GM18909 (cell line): ENCODE measurements around the gene WNT3A.

Experiments
- ATAC-seq: cut with Tn5 transposase; IDR thresholded peaks from one replicate; pipeline ENCODE4 v1.9.1; 2021; ENCODE audit warnings: mild to moderate bottlenecking; ENCODE audit not compliant: unreplicated experiment, poor library complexity

The WNT3A gene

GRCh38 chr1:228044961-228045360, 38.2 kb downstream of the WNT3A start:
- no peak for ATAC-seq

DNA sequence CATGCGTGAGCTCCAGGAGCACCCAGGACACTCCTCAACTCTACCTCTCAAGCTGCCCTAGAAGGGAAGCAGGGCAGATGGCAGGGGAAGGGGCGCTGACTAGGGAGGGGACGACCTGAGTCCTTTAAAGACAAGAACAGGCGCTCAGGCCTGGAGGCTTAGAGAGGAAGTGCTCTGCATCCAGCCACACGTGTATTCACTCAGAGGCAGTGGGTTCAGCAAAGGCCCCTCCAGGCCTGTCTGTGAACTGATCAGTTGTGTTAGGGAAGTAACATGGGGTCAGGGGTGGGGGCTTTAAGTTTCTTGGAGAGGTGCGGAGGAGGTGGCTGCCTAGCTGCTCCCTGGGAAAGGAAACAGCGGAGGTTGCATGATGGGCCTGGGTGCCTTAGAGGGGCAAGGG, 38.6 kb downstream of the WNT3A start:
- no peak for ATAC-seq

DNA sequence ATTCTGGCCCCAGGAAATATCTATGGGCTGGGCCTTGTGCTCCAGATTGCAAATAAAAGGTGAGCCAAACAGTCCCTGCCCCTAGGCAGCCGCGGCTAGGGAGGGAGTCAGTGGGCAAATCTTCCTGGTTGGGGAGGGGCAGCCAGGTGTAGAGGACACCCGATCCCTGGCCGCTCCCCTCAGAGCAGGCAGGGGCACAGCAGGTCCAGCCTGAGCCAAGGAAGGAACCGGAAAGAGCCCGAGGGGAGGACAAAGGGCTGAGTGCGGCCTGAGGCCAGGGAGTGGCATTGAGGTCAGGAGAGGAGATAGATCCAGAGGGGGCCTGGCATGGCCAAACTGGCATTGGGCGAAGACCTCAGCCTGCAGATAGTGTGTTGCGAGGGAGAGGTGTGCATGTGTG, 39.1 kb downstream of the WNT3A start:
- no peak for ATAC-seq

DNA sequence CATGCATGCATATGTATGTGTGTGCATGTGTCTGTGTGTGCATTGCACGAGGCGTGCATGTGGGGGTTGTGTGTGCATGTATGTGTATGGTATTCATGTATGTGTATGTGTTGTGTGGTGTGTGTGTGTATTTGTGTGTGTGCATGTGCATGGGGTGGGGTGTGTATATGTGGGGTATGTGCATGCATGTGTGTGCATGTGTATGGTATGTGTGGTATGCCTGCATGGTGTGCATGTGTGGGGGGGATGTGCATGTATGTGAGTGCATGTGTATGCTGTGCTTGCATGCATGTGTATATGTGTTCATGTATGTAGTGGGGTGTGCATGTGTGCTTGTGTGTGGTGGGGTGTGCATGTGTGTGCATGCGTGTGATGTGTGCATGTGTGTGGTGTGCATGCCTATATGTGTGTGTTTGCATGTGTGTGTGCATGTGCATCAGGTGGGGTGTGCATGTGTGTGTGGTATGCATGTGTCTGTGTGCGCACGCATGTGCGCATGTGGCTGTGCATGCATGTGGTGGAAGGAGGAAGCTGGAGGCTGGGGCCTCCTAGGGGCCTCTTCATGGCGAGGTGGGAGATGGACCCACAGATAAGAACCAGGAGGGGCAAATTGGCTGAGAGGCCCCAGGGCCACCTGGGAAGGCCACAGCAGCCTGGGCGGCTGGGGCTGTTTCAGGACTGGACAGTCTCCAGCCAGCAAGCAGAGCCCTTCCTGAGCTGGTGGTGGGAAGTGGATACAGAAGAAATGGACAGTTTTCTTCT, 39.8 kb downstream of the WNT3A start:
- ATAC-seq = no peak

DNA sequence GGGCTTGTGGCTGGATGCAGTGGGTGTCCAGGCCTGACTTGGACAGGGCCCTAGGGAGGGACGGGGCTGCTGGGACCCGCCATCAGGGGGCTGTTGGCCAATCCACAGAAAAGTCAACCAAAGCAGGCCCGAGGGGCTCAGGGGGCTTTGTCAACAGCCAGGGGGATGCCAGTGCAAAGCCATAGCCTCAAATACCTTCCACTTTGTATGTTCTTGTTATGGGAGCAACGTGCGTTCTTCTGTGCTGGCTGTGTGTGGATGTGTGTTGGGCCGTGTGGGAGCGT, 40.3 kb downstream of the WNT3A start:
- no peak for ATAC-seq

DNA sequence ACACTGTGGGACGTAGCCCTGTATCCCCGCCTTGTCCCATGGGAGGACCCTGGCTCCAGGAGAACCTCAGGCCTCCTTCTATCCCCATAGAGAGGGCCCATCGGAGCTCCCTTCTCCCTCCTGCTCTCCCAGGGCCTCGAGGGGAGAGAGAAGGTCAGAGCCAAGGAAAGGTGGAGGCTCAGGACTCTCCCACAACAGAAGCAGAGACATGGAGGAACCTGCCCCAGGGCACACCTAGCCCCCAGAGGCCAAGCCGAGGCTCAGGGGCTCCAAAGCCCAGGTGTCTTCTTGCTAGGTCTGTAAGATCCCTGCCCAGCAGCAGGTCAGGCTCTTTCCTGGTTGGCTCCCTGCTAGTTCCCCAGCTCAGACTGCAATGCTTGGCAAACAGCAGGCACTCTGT, 41.3 kb downstream of the WNT3A start:
- no peak for ATAC-seq

- ATAC-seq = no peak
These were observed 42.0 kb downstream of the WNT3A start for GRCh38 chr1:228048659-228049298.

DNA sequence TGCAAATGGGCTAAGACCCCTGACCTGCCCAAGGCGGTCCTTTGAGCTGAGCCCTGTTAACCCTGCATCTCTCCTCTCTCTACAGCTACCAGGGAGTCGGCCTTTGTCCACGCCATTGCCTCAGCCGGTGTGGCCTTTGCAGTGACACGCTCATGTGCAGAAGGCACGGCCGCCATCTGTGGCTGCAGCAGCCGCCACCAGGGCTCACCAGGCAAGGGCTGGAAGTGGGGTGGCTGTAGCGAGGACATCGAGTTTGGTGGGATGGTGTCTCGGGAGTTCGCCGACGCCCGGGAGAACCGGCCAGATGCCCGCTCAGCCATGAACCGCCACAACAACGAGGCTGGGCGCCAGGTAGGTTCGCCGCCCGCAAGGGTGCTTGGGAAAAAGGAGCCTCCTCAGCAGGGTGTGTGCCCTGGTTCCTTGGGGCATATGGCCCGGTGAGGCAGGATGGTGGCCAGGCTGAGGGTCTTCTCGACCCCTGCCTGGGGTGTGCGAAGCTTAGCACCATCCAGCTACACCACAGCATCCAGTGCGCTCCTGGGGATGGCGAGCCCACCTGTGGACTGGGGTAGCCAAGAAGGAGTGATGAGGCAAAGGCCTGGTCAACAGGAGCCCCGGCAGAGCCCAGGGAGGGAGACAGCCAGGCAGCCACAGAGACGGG, 43.9 kb downstream of the WNT3A start:
- ATAC-seq = no peak

DNA sequence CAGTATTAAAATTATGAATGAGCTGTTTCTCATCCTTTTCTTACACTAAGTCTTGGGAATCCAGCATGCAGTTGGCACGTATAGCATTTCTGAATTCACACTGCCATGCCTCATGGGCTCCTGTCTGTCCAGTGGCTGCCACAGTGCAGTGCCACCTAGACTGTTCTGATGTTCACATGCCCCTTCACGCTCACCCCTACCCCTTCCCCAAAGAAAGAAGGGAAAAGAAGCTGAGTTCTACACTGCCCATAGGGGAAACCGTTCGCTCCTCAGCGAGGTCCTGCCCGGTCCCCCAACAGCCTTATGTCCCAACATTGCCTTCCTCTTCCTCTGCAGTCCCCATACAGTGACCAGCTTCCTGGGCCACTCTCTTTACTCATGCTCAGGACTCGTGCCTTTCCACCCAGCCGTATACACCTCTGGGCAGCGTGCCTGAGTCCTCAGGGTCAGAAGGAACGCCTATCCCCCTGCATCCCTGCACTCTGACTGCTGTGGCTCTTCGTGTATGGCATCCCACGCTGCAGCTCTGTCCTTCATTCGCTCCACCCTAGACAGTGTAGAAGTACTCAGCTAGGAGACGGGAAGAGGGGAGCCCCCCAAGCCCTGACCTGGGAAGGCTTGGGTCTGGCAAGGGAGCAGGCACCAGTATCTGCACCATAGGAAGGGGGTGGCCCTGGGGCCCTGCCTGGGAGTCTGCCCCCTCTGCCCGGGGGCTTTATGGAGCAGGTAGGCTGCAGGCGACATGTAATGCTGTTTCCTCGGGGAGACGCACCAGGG, 51.6 kb downstream of the WNT3A start:
- ATAC-seq = no peak

- no peak for ATAC-seq
These were observed 52.3 kb downstream of the WNT3A start for GRCh38 chr1:228058949-228059633.

- no peak for ATAC-seq
These were observed 53.0 kb downstream of the WNT3A start for GRCh38 chr1:228059634-228060457.

- no peak for ATAC-seq
These were observed 53.8 kb downstream of the WNT3A start for GRCh38 chr1:228060458-228061190.

- ATAC-seq = no peak
These were observed 54.8 kb downstream of the WNT3A start for GRCh38 chr1:228061411-228062084.

DNA sequence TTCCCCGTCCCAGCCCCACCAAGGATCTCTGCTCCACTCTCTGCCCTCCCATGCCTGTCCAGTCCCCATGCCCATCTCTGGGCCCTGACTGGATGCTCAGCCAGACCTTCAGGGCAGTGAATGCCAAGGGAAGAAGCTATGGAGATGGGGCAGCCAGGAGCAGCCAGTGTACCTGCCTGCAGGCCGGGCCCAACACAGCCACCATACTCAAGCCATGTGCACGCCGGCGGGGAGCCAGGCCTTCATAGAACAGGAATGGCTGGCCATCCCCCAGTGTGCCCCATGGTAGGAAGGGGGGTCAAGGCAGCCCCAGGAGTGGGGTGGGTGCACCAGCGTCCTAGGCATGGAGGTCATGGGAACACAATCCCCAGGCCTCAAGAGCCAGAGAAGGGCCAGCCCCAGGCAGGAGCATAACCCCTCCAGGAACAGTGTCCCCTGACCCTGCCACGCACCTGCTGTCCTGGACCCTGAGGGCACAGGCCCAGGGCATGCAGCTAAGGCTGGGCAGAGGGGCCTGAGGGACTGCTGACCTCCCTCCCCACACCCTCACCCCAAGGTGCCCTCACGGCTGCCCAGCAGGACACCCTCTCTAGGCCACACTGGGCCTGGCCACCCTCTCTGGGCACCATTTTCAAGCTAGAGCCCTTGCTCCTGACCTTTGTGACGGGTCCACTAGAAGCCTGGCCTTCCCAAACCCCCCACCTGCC, 55.4 kb downstream of the WNT3A start:
- ATAC-seq = no peak

DNA sequence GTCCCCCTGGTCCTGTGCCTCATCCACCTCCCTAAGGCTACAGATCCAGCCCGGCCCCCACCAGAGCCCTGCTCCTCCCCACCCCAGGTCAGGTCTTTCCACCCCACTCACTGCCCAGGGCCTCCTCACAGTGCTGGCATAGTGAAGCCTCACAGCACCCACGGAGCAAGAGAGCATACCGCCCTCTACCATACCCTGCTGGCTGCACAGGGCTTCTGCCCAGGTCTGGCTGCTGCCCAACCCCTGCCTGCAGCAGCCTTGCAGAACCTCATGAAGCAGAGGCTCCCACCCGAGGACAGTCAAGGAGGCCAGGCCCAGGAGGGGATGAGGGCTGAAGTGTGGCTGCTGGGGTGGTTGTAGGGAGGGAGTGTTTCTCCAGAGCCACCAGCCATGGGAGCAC, 56.0 kb downstream of the WNT3A start:
- no peak for ATAC-seq

DNA sequence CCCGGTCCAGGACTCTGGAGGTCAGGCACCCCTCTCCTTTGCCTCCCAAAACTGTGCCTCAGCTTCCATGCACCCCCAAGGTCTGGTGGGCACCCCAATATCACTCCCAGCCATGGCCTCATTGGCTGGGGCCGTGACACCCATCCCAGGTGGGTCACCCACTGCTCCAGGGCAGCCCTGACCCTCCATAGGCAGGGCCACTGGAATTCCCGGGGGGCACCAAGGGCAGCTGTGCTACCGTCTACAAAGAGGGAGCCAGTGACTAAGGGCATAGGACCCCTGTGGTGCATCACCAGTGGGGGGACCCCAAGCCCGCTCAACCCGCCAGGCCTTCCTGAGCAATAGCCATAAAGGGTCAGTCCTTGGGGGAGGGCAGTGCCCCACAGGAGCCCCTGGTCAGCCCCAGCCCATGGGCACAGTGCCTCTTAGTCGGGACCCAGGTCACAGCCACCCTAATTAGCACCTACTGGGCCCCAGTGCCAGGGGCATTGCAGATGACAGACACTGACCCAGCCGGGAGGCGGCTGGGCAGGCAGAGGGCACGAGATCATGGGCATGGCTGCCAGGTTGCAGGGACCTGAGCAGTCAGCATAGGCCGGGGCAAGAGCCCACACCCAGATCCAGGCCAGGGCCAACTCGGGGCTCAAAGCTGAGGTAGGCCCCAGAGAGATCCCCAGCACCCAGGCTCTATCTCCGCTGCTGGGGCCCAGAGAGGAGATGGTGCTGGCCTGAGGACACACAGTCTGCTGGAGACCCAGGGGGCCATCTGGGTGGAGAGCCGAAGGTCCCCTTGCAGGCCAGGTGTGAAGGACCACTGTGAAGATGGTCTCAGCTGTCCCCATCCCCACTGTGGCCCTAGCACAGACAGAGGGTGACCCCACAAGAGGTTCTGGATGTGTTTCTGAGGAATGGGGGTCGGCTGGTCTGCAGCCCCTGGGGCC, 56.7 kb downstream of the WNT3A start:
- ATAC-seq = no peak

DNA sequence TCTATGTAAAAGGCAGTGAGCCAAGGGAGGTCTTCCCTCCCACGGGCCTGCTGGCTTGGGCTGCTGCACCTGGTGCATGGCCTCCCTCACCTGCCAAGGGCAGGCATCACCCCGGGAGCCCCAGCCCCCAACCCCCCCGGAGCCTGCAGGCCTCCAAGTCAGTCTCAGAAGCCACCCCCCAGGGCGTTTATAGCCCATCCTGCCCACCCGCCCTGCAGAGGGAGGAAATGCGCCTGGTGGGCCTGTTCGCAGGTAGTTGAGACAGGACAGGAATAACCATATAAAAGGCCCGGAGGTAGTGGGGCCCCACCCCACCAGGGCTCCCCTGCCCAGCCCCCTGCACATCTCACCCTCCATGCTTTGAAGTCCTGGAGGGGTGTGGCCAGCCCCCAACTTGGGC, 57.5 kb downstream of the WNT3A start:
- no peak for ATAC-seq
